Neural cell (in vitro differentiated cells): ENCODE data around the gene CAST. TPM values are rescaled to one million over a fixed set of nuclear protein-coding genes. Genes with fewer than 3 reads are reported as not detected.

Experiments
- H2AFZ ChIP-seq: fragments of 200-600, 300-800 bp; sonication (generic), shearing (Covaris generic); 2 replicates; pipeline ENCODE4 v1.6.0; 2014; ENCODE audit warnings: low read depth, mild to moderate bottlenecking, antibody characterized with exemption, low read length, moderate library complexity
- H3F3A ChIP-seq: fragments of 200-600 bp; shearing (Covaris generic); 2 replicates; pipeline ENCODE4 v1.6.1; 2016; ENCODE audit warnings: mild to moderate bottlenecking, moderate library complexity, mixed read lengths, antibody characterized with exemption, low read length; ENCODE audit not compliant: insufficient read depth, poor library complexity, severe bottlenecking
- H3K27ac ChIP-seq: fragments of 200-600, 300-800 bp; sonication (generic), shearing (Covaris generic); 2 replicates; pipeline ENCODE4 v1.5.1; 2014; ENCODE audit warnings: mild to moderate bottlenecking, low read length, moderate library complexity
- H3K27me3 ChIP-seq: fragments of 300-800, 200-600 bp; sonication (generic), shearing (Covaris generic); 2 replicates; pipeline ENCODE4 v1.6.0; 2014; ENCODE audit warnings: mild to moderate bottlenecking, low read depth, low read length, moderate library complexity; ENCODE audit not compliant: insufficient read depth
- H3K36me3 ChIP-seq: fragments of 300-800, 200-600 bp; sonication (generic), shearing (Covaris generic); 2 replicates; pipeline ENCODE4 v1.5.1; 2014; ENCODE audit warnings: mild to moderate bottlenecking, antibody characterized with exemption, low read length, moderate library complexity; ENCODE audit not compliant: insufficient read depth
- H3K4me2 ChIP-seq: fragments of 300-800, 200-600 bp; sonication (generic), shearing (Covaris generic); 2 replicates; pipeline ENCODE4 v1.6.0; 2014; ENCODE audit warnings: mild to moderate bottlenecking, low read length
- H3K4me3 ChIP-seq: fragments of 300-800, 200-600 bp; sonication (generic), shearing (Covaris generic); 2 replicates; pipeline ENCODE4 v1.5.1; 2014; ENCODE audit warnings: mild to moderate bottlenecking, low read length, moderate library complexity
- H3K79me2 ChIP-seq: fragments of 200-600 bp; shearing (Covaris generic); replicated peaks from 2 replicates; pipeline ENCODE4 v1.6.0; 2014; ENCODE audit warnings: mild to moderate bottlenecking, low read length, moderate library complexity; ENCODE audit not compliant: insufficient read depth
- H3K9ac ChIP-seq: fragments of 300-800, 200-600 bp; sonication (generic), shearing (Covaris generic); 2 replicates; pipeline ENCODE4 v1.6.1; 2016; ENCODE audit warnings: mild to moderate bottlenecking, low read length, mixed read lengths
- H3K9me2 ChIP-seq: fragments of 200-600 bp; shearing (Covaris generic); 2 replicates; pipeline ENCODE4 v1.6.1; 2016; ENCODE audit warnings: mild to moderate bottlenecking, low read length, mixed read lengths; ENCODE audit not compliant: insufficient read depth
- H3K9me3 ChIP-seq: fragments of 200-600, 300-800 bp; sonication (generic), shearing (Covaris generic); 2 replicates; pipeline ENCODE4 v1.6.1; 2016; ENCODE audit warnings: mild to moderate bottlenecking, mixed run types, low read length, moderate library complexity, mixed read lengths
- H4K20me1 ChIP-seq: fragments of 200-600 bp; shearing (Covaris generic); 2 replicates; pipeline ENCODE4 v1.6.1; 2016; ENCODE audit warnings: mild to moderate bottlenecking, mixed run types; ENCODE audit not compliant: insufficient read depth
- EP300 ChIP-seq: fragments of 450-650 bp; conservative IDR thresholded peaks from 2 replicates; pipeline ENCODE4 v1.6.1; 2014; ENCODE audit warnings: antibody characterized with exemption, mild to moderate bottlenecking, moderate library complexity; ENCODE audit not compliant: poor library complexity, severe bottlenecking
- EZH2 ChIP-seq: fragments of 200-600, 300-800 bp; shearing (Covaris generic), sonication (generic); IDR thresholded peaks from 2 replicates; pipeline ENCODE4 v1.6.1; 2014; ENCODE audit warnings: antibody characterized with exemption, low read length, borderline replicate concordance, mild to moderate bottlenecking; ENCODE audit not compliant: insufficient read depth, poor library complexity, severe bottlenecking
- MXI1 ChIP-seq: fragments of 450-650 bp; conservative IDR thresholded peaks from 2 replicates; pipeline ENCODE4 v1.6.1; 2014; ENCODE audit warnings: antibody characterized with exemption, mild to moderate bottlenecking; ENCODE audit not compliant: poor library complexity, severe bottlenecking
- POLR2AphosphoS5 ChIP-seq: IDR thresholded peaks from 2 replicates; pipeline ENCODE4 v1.6.1; 2012
- RAD21 ChIP-seq: fragments of 450-650 bp; conservative IDR thresholded peaks from 2 replicates; pipeline ENCODE4 v1.6.1; 2014; ENCODE audit warnings: antibody characterized with exemption, mild to moderate bottlenecking, moderate library complexity
- SMC3 ChIP-seq: fragments of 450-650 bp; conservative IDR thresholded peaks from 2 replicates; pipeline ENCODE4 v1.6.1; 2014; ENCODE audit warnings: antibody characterized with exemption, mild to moderate bottlenecking, moderate library complexity; ENCODE audit not compliant: poor library complexity
- TAF1 ChIP-seq: IDR thresholded peaks from 2 replicates; pipeline ENCODE4 v1.6.1; 2012; ENCODE audit warnings: low read depth
- polyA plus RNA-seq: library from polyadenylated mRNA; depleted of rRNA; stranded (reverse); fragments of >200 nt; gene quantifications from 2 replicates; pipeline ENCODE4 v1.2.3, GENCODE V29; 2014
- TF ChIP-seq, protein P1 (sequence below): fragments of 450-650 bp; IDR thresholded peaks from 2 replicates; pipeline ENCODE4 v1.5.1; 2014; ENCODE audit warnings: antibody characterized with exemption, mild to moderate bottlenecking, moderate library complexity; ENCODE audit not compliant: poor library complexity, severe bottlenecking
- TF ChIP-seq, protein P2 (sequence below): IDR thresholded peaks from 2 replicates; pipeline ENCODE4 v1.6.1; 2012; ENCODE audit warnings: borderline replicate concordance

The CAST gene
- polyA plus RNA-seq, 1 donor from 2014 or later = 8.4 TPM

DNA sequence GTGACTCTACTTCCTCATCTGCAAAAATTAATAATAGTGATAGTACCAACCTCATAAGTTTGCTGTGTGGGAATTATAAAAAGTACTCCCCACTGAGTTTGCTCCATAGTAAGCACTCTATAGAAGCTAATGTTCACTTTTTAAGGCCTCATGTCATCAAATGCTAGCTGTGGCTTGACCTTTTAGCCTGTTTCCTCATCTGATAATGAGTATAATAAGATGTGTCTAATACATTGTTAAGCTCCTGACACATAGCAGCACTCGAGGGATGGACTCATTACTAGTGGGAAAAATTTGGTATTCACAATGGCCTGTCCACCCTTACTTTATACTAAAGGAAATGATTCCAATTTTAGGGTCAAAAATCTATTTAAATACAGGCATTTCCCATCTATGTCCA lies 26.1 kb upstream of the CAST start:
- H3K4me2 ChIP-seq = no peak overlapping the region
- H3K27ac ChIP-seq = no peak overlapping the region
- H4K20me1 ChIP-seq = no peaks in the 10 kb centered on the region
- H3K4me3 ChIP-seq = no peak overlapping the region
- no peaks in the 10 kb centered on the region for H3K79me2 ChIP-seq
- H3K36me3 ChIP-seq = no peaks in the 10 kb centered on the region
- H3F3A ChIP-seq = no peaks in the 10 kb centered on the region
- H3K9me2 ChIP-seq = no peaks in the 10 kb centered on the region
- TF ChIP-seq, protein P1, sequence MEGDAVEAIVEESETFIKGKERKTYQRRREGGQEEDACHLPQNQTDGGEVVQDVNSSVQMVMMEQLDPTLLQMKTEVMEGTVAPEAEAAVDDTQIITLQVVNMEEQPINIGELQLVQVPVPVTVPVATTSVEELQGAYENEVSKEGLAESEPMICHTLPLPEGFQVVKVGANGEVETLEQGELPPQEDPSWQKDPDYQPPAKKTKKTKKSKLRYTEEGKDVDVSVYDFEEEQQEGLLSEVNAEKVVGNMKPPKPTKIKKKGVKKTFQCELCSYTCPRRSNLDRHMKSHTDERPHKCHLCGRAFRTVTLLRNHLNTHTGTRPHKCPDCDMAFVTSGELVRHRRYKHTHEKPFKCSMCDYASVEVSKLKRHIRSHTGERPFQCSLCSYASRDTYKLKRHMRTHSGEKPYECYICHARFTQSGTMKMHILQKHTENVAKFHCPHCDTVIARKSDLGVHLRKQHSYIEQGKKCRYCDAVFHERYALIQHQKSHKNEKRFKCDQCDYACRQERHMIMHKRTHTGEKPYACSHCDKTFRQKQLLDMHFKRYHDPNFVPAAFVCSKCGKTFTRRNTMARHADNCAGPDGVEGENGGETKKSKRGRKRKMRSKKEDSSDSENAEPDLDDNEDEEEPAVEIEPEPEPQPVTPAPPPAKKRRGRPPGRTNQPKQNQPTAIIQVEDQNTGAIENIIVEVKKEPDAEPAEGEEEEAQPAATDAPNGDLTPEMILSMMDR = no peak
- TF ChIP-seq POLR2AphosphoS5 = no peak
- TF ChIP-seq EP300 = no peak
- TF ChIP-seq MXI1 = no peak
- no peak for TF ChIP-seq TAF1
- no peak for TF ChIP-seq EZH2
- TF ChIP-seq, protein P2, sequence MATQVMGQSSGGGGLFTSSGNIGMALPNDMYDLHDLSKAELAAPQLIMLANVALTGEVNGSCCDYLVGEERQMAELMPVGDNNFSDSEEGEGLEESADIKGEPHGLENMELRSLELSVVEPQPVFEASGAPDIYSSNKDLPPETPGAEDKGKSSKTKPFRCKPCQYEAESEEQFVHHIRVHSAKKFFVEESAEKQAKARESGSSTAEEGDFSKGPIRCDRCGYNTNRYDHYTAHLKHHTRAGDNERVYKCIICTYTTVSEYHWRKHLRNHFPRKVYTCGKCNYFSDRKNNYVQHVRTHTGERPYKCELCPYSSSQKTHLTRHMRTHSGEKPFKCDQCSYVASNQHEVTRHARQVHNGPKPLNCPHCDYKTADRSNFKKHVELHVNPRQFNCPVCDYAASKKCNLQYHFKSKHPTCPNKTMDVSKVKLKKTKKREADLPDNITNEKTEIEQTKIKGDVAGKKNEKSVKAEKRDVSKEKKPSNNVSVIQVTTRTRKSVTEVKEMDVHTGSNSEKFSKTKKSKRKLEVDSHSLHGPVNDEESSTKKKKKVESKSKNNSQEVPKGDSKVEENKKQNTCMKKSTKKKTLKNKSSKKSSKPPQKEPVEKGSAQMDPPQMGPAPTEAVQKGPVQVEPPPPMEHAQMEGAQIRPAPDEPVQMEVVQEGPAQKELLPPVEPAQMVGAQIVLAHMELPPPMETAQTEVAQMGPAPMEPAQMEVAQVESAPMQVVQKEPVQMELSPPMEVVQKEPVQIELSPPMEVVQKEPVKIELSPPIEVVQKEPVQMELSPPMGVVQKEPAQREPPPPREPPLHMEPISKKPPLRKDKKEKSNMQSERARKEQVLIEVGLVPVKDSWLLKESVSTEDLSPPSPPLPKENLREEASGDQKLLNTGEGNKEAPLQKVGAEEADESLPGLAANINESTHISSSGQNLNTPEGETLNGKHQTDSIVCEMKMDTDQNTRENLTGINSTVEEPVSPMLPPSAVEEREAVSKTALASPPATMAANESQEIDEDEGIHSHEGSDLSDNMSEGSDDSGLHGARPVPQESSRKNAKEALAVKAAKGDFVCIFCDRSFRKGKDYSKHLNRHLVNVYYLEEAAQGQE = no peak
- no peak for TF ChIP-seq SMC3
- no peak for TF ChIP-seq RAD21
- H2AFZ ChIP-seq = no peak overlapping the region
- no peaks in the 10 kb centered on the region for H3K9me3 ChIP-seq
- no peaks in the 10 kb centered on the region for H3K27me3 ChIP-seq
- no peak overlapping the region for H3K9ac ChIP-seq

GRCh38 chr5:96636594-96636993 lies 25.6 kb upstream of the CAST start:
- no peak overlapping the region for H3K9ac ChIP-seq
- TF ChIP-seq, protein P1 = no peak
- TF ChIP-seq MXI1 (no peak), EP300 (no peak), EZH2 (no peak), POLR2AphosphoS5 (no peak), TAF1 (no peak), RAD21 (no peak)
- TF ChIP-seq, protein P2 = no peak
- no peaks in the 10 kb centered on the region for H3K9me3 ChIP-seq
- H3K27me3 ChIP-seq = no peaks in the 10 kb centered on the region
- no peak overlapping the region for H2AFZ ChIP-seq
- H3K27ac ChIP-seq = no peak overlapping the region
- no peak overlapping the region for H3K4me3 ChIP-seq
- no peaks in the 10 kb centered on the region for H3F3A ChIP-seq
- H3K79me2 ChIP-seq = no peaks in the 10 kb centered on the region
- no peaks in the 10 kb centered on the region for H3K36me3 ChIP-seq
- H3K9me2 ChIP-seq = no peaks in the 10 kb centered on the region
- H3K4me2 ChIP-seq = no peak overlapping the region
- no peaks in the 10 kb centered on the region for H4K20me1 ChIP-seq
